DMS53 treated with DMSO at 0.1 percent for 48 hours (cell line): ENCODE measurements around the gene WDR75.
A peak's percentile ranks its signal among the peaks of the same experiment; 100 is the strongest.
"Not testable (repeated sequence)": the region's sequence is repeated elsewhere in the genome, so short reads cannot be mapped to it uniquely, and the experiment has no call there.

Source experiments
- DNase-seq: peaks from one replicate; lab custom pipeline; 2025; ENCODE audit not compliant: unreplicated experiment; lab: John Stamatoyannopoulos, UW

Gene WDR75

GRCh38 chr2:189440644-189440946 lies 679 bp upstream of the WDR75 start:
- no peak for DNase-seq

- DNase-seq = no peak
Observed at GRCh38 chr2:189441709-189442074, 418 bp downstream of the WDR75 start.

DNA sequence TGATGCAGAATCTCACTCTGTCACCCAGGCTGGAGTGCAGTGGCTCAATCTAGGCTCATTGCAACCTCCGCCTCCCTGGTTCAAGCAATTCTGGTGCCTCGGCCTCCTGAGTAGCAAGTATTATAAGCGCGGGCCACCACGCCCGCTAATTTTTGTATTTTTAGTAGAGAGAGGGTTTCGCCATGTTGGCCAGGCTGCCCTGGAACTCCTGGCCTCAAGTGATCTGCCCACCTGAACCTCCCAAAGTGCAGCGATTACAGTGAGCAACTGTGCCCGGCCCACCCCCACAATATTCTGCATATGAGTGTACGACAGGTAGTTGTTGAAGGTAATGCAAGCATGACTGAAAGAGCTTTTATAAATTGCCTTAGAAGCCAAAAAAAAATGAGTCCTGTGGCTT lies 1.2 kb downstream of the WDR75 start:
- no peak for DNase-seq

- DNase-seq = no peak
Observed at GRCh38 chr2:189444322-189444721, 3.0 kb downstream of the WDR75 start.

DNA sequence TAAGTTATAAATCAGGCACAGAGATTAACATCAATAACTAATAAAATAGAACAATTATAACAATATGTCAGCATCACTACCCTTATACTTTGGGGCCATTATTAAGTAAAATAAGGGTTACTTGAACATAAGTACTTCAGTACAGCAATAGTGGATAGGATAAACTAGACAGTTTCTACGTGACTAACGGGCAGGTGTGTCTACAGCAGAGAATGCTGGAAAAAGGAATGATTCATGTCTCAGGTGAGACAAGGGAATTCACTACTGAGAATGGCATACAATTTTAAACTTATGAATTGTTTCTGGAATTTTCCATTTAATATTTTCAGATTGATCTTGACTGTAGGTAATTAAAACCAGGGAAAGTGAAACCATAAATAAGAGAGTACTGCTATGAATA lies 5.5 kb downstream of the WDR75 start:
- DNase-seq = no peak

DNA sequence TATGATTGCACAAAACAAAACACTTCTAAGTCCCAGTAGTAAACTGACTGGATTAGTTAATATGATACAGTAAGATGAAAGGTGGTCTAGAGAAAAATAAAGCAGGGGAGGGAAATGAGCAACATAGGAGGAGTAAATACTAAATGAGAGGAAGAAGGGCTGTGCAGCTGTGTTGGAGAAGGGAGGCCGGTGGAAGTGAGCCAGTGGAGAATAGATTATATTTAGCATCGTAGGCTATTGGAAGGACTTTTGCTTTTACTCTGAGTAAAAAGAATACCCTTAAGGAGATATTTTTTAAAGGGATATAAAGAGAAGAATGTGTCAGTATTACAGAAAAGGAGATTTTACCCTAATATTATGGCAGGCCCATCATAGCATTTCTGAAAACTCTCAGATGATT lies 12.7 kb downstream of the WDR75 start:
- no peak for DNase-seq

GRCh38 chr2:189465076-189465475 lies 23.8 kb downstream of the WDR75 start:
- DNase-seq = no peak

- DNase-seq = no peak
Observed at GRCh38 chr2:189465478-189465877, 24.2 kb downstream of the WDR75 start.

GRCh38 chr2:189466046-189466445 lies 24.8 kb downstream of the WDR75 start:
- DNase-seq = no peak

- peak; percentile 30 for DNase-seq
Observed at GRCh38 chr2:189466656-189467055, 25.4 kb downstream of the WDR75 start.

DNA sequence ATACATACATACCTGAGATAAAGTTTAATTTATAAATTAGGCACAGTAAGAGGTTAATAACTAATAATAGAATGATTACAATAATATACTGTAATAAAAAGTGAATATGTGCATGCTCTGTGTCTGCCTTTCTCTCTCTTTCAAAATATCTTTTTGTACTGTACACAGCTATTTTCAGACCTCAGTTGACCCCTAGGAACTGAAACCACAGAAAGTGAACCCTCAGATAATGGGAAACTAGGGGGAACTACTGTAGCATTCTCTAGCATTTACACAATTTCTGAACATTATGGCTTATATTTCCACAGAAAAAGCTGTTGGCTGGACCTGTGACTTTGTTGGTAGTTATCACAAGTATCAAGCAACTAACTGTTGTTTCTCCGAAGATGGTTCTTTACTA lies 25.9 kb downstream of the WDR75 start:
- DNase-seq = no peak

DNA sequence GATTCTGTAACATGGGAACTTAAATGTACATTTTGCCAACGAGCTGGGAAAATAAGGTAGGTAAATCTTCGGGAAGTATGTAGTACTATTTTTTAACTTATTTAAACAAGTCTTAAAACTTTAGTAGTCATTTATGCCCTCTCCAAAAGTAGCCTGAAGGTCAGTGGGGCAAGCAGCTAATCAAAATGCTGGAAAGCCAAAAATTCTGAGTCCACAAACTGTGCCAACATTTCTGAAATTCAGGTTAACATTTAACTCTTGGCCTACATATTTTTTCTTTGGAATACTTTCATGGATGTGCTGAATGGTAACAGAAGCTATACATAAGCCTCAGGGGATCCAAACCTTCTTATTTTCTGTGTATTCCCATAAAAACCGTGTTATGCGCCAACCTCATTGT lies 26.3 kb downstream of the WDR75 start:
- DNase-seq = no peak

DNA sequence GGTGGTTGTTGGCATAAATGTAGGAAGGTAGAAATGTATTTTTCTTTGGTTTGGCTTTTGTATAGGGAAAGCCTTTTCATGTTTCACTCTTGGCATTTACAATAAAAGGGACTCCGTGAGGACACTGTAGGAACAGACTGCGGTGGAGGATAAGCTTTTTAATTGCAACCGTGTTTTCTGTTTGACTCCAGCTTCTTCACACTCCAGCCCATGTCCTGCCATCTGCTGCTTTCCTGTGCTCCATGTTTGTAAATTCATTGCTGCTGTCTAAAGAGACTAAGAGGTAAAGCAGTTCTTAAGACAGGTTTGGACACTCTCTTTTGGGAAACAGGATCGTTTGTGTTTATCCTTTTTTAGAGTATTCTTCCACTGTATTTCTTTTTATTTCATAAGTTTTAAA lies 33.3 kb downstream of the WDR75 start:
- no peak for DNase-seq

GRCh38 chr2:189477756-189478155 lies 36.5 kb downstream of the WDR75 start:
- no peak for DNase-seq

GRCh38 chr2:189478289-189478688 lies 37.0 kb downstream of the WDR75 start:
- DNase-seq = not testable (repeated sequence)

DNA sequence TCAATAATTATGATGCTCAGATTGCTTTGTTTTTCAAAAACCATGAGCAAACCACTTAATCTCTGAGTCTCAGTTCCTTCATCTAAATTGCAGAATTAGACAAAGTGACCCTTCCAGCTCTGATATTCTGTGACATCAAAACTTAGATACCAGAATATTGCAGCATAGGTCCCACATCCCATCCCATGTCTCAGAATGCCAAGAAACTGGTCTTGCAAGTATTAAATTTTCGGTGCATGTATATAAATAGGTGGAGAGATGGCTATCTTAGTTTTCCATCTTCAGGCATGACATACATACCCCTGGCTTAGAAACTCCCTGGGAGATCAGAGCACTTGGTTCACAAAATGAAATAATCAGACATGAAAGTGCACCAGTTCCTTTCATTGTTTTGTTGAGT lies 39.8 kb downstream of the WDR75 start:
- DNase-seq = no peak

DNA sequence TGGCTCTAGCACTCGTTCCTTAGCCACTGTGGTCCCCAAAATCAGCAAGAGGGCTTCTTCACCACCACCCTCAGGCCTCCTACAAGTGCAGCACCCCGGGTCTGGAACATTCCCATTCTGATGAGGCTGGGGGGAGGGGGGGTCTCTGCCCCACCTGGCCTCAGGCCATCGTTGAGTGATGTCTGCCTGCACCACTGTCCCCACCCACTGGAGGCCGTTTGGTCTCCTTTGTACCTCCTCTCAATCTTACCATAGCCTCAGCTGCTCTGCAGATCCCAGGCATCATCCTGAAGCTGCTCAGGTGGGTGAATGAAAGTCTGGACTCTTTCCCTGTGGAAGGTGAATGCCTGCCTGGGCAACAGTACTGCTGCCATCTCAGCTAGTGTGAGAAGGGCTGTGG lies 42.3 kb downstream of the WDR75 start:
- DNase-seq = no peak

DNA sequence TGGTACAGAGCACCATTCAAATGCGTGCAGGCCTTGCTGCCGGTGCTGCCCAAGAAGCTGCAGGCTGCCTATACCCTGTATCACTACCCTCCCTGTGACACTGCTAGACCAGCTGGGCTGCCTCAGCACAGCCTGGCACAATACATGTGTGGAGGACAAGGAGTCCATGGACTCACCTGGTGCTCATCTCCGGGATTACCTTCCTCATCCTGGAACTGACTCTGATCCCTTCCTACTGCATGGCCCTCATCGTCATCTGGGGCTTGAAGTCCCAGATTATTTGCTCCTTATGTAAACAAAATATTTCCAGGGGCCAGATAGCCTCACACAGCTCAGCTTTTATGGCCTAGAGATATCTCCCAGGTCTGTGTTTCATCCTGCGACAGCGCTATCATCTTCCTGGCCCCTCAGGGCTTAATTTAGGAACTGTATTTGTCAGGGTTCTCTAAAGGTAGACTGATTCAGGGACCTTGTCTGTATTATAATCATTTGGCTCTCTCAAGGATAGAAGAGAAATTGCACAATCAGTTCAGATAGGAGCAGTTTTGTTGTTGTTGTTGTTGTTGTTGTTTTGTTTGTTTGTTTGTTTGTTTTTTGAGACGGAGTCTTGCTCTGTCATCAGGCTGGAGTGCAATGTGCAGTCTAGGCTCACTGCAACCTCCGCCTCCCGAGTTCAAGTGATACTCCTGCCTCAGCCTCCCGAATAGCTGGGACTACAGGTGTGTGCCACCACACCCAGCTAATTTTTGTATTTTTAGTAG lies 42.9 kb downstream of the WDR75 start:
- DNase-seq = no peak

DNA sequence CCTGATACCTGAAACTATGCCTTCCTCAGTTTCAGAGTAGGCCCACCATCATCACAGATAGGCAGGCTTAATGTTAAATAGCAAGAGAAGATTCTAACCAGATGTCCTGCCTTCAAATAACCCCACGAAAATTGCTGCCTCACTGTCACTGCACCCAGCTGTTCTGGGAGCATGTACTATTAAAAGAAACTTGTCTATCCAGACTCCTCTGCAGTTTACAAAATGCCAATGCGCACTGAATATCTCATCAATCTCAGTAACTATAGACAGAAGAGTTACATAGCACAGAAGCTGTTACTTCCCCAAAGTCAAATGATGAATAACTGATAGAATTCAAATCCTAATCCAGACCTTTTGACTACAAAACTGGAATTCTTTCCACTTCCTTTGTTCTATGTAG lies 43.9 kb downstream of the WDR75 start:
- no peak for DNase-seq

DNA sequence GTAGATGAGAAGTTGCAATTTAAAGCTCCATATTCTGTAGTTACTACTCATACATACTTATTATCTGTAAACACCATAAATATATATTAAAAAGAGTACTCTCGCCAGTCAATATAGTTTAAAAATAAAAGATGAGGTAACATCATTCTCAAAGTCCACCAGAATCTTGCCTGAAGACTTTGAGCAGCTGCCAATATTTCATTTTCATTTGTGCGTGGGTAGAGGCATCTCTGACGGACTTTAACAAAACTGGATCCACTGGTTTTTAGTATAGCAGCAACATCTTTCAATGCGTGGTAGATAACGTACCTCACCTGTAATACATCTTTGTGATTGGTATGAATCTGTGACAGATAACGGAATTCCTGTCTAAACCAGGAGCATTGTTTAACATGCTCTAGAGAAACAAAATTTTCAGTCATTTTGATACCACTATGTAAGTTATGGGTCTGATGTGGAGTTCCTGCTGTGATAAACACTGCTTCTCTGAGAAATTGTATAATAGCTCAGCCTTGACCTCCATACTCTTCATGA lies 45.0 kb downstream of the WDR75 start:
- no peak for DNase-seq

- DNase-seq = no peak
Observed at GRCh38 chr2:189487283-189488007, 46.2 kb downstream of the WDR75 start.

DNA sequence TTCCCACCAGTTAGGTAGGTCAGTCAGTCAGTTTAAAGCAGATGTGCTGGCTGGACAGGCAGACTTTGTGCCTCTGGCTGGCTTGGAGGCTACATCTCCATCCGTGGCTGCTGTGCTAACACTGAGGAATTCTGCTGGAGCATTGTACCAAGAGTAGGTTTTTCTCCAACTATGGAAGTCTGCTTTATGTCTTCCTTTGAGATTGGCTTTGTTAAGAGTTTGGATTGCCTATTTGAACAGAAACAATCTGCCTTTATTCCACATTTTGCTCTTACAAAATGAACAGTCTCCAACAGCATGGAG lies 46.7 kb downstream of the WDR75 start:
- no peak for DNase-seq

- no peak for DNase-seq
Observed at GRCh38 chr2:189492451-189492850, 51.2 kb downstream of the WDR75 start.
